NT2/D1 (cell line): ENCODE measurements around the gene SCN5A.

Source experiments
- SUZ12 ChIP-seq: IDR thresholded peaks from 2 replicates; pipeline ENCODE4 v1.6.1; 2011; ENCODE audit not compliant: insufficient read length, insufficient read depth; ENCODE audit errors: extremely low read depth
- YY1 ChIP-seq: IDR thresholded peaks from 2 replicates; pipeline ENCODE4 v1.6.1; 2011; ENCODE audit not compliant: insufficient read length, insufficient read depth

GRCh38 chr3:38578551-38578950, 70.9 kb downstream of the SCN5A start:
- TF ChIP-seq SUZ12 (no peak), YY1 (no peak)
